GM20000 (cell line): ENCODE measurements around the gene BNC2.

Experiments
- DNase-seq: peaks from one replicate; pipeline ENCODE4 v3.0.0; 2012; ENCODE audit warnings: low spot score
- TF ChIP-seq, protein P1 (sequence below): IDR thresholded peaks from 2 replicates; pipeline ENCODE4 v1.5.1; 2012; ENCODE audit warnings: mild to moderate bottlenecking, control low read depth; ENCODE audit errors: extremely low read depth, missing control alignments

BNC2 gene

DNA sequence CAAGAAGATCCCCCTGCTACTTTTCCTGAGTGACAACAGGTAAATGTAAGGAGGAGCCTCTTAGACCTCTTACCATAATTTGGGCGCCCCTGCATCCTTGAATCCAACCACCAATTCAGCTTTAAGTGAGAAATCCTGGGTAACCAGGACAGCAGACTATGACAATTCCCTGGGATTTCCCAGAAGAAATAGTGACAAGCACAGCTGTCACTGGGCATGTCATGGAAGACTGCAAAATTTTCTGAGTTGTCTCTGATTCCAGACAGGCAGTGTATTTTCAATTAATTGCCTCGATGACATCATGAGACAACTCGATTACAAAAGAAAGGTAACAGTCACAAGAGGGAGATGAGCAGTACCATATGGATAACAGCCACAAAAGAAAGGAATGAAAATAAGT, 256.9 kb downstream of the BNC2 start:
- TF ChIP-seq, protein P1, sequence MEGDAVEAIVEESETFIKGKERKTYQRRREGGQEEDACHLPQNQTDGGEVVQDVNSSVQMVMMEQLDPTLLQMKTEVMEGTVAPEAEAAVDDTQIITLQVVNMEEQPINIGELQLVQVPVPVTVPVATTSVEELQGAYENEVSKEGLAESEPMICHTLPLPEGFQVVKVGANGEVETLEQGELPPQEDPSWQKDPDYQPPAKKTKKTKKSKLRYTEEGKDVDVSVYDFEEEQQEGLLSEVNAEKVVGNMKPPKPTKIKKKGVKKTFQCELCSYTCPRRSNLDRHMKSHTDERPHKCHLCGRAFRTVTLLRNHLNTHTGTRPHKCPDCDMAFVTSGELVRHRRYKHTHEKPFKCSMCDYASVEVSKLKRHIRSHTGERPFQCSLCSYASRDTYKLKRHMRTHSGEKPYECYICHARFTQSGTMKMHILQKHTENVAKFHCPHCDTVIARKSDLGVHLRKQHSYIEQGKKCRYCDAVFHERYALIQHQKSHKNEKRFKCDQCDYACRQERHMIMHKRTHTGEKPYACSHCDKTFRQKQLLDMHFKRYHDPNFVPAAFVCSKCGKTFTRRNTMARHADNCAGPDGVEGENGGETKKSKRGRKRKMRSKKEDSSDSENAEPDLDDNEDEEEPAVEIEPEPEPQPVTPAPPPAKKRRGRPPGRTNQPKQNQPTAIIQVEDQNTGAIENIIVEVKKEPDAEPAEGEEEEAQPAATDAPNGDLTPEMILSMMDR: no peak
- no peak for DNase-seq

DNA sequence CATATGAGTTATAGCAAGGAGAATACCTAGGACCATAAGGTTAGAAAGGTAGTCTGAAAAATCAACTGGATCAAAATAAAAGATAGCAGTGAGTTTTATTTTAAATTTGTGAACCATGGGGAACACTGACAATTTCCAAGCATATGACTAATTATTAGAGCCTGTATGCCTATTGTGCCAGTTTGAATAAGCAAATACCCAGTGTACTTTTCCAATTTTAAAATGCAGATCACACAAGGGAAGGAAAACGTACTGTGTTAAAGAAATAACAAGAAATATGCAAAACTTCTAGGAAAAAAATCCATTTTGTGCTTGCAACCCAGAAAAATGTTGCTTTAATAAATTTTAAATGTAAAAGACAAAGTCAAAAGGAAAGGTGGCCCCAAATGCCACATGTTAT, 257.4 kb downstream of the BNC2 start:
- TF ChIP-seq, protein P1: no peak
- DNase-seq: no peak

DNA sequence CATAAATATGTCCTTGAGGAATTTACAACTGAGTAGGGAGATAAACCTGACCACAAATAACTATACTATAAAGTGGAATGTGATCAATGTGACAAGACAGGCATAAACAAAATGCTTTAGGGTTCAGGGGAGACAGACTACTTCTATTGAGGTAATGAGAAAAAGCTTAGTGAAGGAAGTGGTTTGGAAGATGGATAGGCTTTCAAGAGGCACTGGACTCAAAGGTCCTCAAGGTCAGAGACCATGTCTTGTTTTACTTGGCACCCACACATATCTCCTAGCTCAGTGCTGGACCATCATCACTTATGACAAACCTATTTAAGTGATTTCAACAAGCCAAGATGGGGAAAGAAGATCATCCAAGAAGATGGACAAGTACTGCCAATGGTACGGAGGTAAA, 257.8 kb downstream of the BNC2 start:
- TF ChIP-seq, protein P1: no peak

DNA sequence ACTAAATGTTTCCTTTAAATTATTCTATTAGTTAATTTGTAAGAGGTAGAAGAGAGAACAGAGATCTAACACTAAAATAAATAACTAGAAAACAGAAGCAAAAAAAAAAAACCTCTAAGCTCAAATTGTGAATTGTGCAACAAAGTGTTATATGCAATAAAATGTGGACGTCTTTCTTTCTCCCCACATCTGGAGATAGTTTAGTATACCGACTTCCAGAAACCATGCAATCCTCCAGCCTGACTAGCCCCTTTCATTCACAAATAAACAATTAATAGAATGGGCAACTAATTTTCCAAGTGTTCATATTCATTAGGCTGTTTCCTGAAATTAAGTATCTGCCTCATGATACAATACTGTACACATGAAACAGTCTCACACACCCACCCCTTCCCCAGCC, 258.5 kb downstream of the BNC2 start:
- no peak for DNase-seq
- TF ChIP-seq, protein P1: no peak

More for the DNA sequence above, 257.8 kb downstream of the BNC2 start:
- no peak for DNase-seq

DNA sequence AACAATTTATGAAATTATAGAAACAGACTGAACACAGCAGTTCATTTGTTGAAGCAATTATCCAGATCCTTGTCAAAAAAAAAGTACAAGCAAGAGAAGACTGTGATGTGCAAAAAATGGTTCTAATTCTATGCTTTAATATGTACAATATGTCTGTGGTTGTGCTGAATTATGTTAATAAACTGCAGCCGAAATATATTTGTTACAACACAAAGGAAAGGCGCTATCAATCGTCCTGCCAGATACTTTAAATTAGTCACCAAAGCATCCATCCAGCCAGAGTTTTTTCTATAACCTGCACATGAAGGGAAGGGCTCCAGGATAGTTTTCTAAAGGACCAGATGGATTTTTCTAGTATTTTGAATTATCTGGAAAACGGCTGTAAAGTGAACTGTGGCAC, 259.5 kb downstream of the BNC2 start:
- TF ChIP-seq, protein P1: no peak
- no peak for DNase-seq

DNA sequence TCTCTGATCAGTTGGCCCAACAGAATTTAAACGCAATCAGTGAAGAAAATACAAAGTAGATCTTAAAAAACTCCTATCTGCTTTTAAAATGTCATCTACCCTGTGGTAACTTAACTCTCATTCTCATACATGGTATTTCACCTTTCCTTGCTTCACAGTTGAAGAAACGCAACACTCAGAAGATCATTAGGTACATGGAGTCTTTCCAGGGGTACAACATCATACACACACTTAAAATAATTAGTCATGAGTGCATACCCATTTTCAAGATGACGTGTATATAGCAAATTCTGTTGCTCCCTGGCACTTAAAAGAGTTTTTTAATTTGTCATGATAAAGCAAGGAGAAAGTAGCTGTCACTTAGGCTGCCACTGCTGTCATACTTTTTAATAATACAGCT, 259.9 kb downstream of the BNC2 start:
- TF ChIP-seq, protein P1: no peak
- DNase-seq: no peak

DNA sequence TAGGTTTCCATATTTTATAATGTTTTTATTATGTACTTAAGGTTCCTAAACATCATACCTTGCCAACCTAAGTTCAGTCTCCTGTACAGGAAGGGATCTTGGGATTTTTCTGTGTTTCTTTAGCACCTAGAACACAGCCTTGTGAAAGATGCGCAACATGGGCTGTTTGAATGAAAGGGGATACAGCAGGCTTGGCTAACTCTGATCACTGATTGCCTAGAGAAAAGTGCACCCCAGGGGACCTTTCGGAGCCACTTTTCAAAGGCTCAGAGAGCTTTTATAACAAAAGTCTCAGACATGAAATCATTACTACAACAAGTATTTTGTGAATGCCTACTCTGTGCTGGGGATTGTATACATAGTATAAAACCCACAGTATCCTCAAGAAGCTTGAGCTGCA, 261.6 kb downstream of the BNC2 start:
- DNase-seq: no peak
- TF ChIP-seq, protein P1: no peak

DNA sequence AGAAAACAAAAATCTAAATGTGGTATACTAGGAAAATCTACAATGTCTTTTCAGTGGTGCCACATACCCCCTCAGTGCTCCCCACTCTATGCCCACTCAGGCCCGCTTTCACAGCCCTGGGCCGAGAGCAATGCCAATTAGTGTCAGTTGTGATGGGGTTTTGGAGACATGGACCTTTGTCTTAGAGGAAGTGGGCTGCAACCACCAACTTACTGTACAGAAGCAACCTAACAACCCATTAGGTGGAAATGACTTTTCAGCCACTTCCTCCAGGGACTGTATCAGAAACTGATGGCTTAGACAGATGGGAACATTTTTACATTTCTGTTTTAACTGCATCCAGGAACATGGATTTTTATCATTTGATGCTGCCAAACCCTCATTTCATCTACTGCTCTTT, 268.0 kb downstream of the BNC2 start:
- TF ChIP-seq, protein P1: no peak
- no peak for DNase-seq
